DND-41 (cell line): ENCODE results near the gene MCF2L2.

Source experiments
- ATAC-seq: fragments of 200-7000 bp; cut with Tn5 transposase; 3 replicates; pipeline ENCODE4 v1.9.1; 2021; ENCODE audit warnings: low read depth; ENCODE audit not compliant: insufficient read depth
- DNase-seq: peaks from one replicate; pipeline ENCODE4 v3.0.0-alpha.2; 2020
- H2AFZ ChIP-seq: 2 replicates; pipeline ENCODE4 v1.6.0; 2012; ENCODE audit warnings: low read depth, low read length
- H3K27ac ChIP-seq: 2 replicates; pipeline ENCODE4 v1.5.1; 2012; ENCODE audit warnings: low read length, inconsistent platforms
- H3K27me3 ChIP-seq: fragments of 200-600 bp; sonication (generic); 2 replicates; pipeline ENCODE4 v1.6.0; 2012; ENCODE audit warnings: low read length, mild to moderate bottlenecking, inconsistent platforms; ENCODE audit not compliant: insufficient read depth, poor library complexity
- H3K36me3 ChIP-seq: 2 replicates; pipeline ENCODE4 v1.5.1; 2012; ENCODE audit warnings: low read length, inconsistent platforms; ENCODE audit not compliant: insufficient read depth
- H3K4me1 ChIP-seq: 2 replicates; pipeline ENCODE4 v1.5.1; 2012; ENCODE audit warnings: mild to moderate bottlenecking, low read length; ENCODE audit not compliant: insufficient read depth
- H3K4me2 ChIP-seq: 2 replicates; pipeline ENCODE4 v1.6.0; 2012; ENCODE audit warnings: mild to moderate bottlenecking, moderate library complexity, low read length, inconsistent platforms; ENCODE audit not compliant: insufficient read depth
- H3K4me3 ChIP-seq, 2 experiments: fragments of 200-600 bp in 1 of 2; shearing (Covaris generic) in 1 of 2; 2 replicates each; pipeline ENCODE4 v1.5.1; 2012 to 2016; ENCODE audit warnings: inconsistent platforms in 2 of 2, low read length in 2 of 2, mild to moderate bottlenecking in 2 of 2, low read depth in 1 of 2, moderate library complexity in 1 of 2
- H3K79me2 ChIP-seq: 2 replicates; pipeline ENCODE4 v1.6.0; 2012; ENCODE audit warnings: low read length, inconsistent platforms; ENCODE audit not compliant: insufficient read depth
- H3K9ac ChIP-seq: 2 replicates; pipeline ENCODE4 v1.6.0; 2012; ENCODE audit warnings: low read depth, mild to moderate bottlenecking, inconsistent platforms, low read length, moderate library complexity
- H3K9me3 ChIP-seq: 2 replicates; pipeline ENCODE4 v1.5.1; 2012; ENCODE audit warnings: low read length, moderate library complexity, mild to moderate bottlenecking, inconsistent platforms; ENCODE audit not compliant: insufficient read depth, severe bottlenecking
- H4K20me1 ChIP-seq: 2 replicates; pipeline ENCODE4 v1.6.0; 2012; ENCODE audit warnings: low read length; ENCODE audit not compliant: insufficient read depth
- EZH2 ChIP-seq: IDR thresholded peaks from 3 replicates; pipeline ENCODE4 v1.6.1; 2012; ENCODE audit warnings: borderline replicate concordance, low read depth, mild to moderate bottlenecking, moderate library complexity, low read length, inconsistent platforms; ENCODE audit not compliant: severe bottlenecking
- TF ChIP-seq, protein P1 (sequence below): IDR thresholded peaks from 2 replicates; pipeline ENCODE4 v1.5.1; 2012; ENCODE audit warnings: borderline replicate concordance, low read length, moderate library complexity, mild to moderate bottlenecking; ENCODE audit not compliant: poor library complexity, severe bottlenecking; ENCODE audit errors: extremely low read depth

Gene MCF2L2

DNA sequence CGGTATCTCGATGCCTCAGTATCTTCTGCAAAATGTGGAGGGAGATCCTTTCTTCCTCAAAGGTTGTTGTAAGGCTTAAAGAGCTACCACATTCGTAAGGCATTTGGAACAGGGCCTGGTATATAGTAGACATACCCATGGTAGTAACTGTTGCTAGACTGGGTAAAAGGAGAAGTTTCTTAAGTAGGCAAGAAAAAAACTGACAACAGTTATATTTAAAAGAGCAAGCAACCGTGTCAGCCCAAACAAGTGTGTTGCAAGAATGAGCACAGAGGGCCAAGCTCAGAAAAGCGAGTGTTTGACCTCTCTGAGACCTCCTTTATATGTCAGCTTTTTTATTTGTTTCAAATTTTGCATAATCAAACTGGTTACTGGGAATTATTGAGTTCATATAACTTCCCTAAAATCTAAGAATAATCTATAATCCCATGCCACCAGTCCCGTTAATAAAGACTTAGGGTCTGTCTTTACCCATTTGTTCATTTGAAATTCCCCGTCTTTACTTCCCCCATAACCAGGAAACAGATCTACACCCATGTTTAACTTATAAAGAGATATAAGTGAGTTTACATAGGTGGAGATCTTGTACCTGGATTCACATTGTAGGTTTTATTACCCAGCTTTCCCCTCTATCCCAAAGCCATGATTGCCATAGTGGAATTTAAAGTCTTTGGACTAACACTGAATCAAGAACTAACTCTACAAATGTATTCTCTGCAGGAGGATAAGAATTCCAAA, 168.1 kb downstream of the MCF2L2 start:
- ATAC-seq (no peak), DNase-seq (no peak)
- Histone ChIP-seq H3K27ac (no peak overlapping the region), H3K4me1 (no peaks in the 10 kb centered on the region), H3K9ac (no peak overlapping the region), H2AFZ (no peak overlapping the region), H3K9me3 (no peaks in the 10 kb centered on the region), H3K27me3 (peaks cover 15% of the 10 kb centered on the region), H3K36me3 (no peaks in the 10 kb centered on the region), H4K20me1 (no peaks in the 10 kb centered on the region), H3K4me2 (no peak overlapping the region), H3K4me3 (no peak overlapping the region), H3K79me2 (no peaks in the 10 kb centered on the region)
- TF ChIP-seq, protein P1, sequence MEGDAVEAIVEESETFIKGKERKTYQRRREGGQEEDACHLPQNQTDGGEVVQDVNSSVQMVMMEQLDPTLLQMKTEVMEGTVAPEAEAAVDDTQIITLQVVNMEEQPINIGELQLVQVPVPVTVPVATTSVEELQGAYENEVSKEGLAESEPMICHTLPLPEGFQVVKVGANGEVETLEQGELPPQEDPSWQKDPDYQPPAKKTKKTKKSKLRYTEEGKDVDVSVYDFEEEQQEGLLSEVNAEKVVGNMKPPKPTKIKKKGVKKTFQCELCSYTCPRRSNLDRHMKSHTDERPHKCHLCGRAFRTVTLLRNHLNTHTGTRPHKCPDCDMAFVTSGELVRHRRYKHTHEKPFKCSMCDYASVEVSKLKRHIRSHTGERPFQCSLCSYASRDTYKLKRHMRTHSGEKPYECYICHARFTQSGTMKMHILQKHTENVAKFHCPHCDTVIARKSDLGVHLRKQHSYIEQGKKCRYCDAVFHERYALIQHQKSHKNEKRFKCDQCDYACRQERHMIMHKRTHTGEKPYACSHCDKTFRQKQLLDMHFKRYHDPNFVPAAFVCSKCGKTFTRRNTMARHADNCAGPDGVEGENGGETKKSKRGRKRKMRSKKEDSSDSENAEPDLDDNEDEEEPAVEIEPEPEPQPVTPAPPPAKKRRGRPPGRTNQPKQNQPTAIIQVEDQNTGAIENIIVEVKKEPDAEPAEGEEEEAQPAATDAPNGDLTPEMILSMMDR, result no peak
- no peak for TF ChIP-seq EZH2

- ATAC-seq, result no peak
- Histone ChIP-seq H4K20me1 (no peaks in the 10 kb centered on the region), H3K9ac (no peak overlapping the region), H3K27ac (no peak overlapping the region), H3K27me3 (peaks cover 15% of the 10 kb centered on the region), H3K9me3 (no peaks in the 10 kb centered on the region), H2AFZ (no peak overlapping the region), H3K4me1 (no peaks in the 10 kb centered on the region), H3K4me2 (no peak overlapping the region), H3K4me3 (no peak overlapping the region), H3K36me3 (no peaks in the 10 kb centered on the region), H3K79me2 (no peaks in the 10 kb centered on the region)
- TF ChIP-seq EZH2, result no peak
- TF ChIP-seq, protein P1, result no peak
- DNase-seq, result no peak
These were observed 168.8 kb downstream of the MCF2L2 start for GRCh38 chr3:183259621-183260020.

- H4K20me1 ChIP-seq, result no peaks in the 10 kb centered on the region
- H3K4me1 ChIP-seq, result no peaks in the 10 kb centered on the region
- no peak for DNase-seq
- H3K9ac ChIP-seq, result no peak overlapping the region
- H3K4me3 ChIP-seq, result no peak overlapping the region
- H2AFZ ChIP-seq, result no peak overlapping the region
- no peak overlapping the region for H3K27ac ChIP-seq
- no peaks in the 10 kb centered on the region for H3K79me2 ChIP-seq
- ATAC-seq, result no peak
- peaks cover 15% of the 10 kb centered on the region for H3K27me3 ChIP-seq
- TF ChIP-seq, protein P1, result no peak
- TF ChIP-seq EZH2, result no peak
- no peaks in the 10 kb centered on the region for H3K9me3 ChIP-seq
- no peaks in the 10 kb centered on the region for H3K36me3 ChIP-seq
- no peak overlapping the region for H3K4me2 ChIP-seq
These were observed 169.3 kb downstream of the MCF2L2 start for GRCh38 chr3:183259087-183259486.

GRCh38 chr3:183255348-183255730, 173.1 kb downstream of the MCF2L2 start:
- ATAC-seq (no peak), DNase-seq (no peak)
- no peak overlapping the region for H3K27ac ChIP-seq
- no peak overlapping the region for H2AFZ ChIP-seq
- no peak for TF ChIP-seq EZH2
- TF ChIP-seq, protein P1, result no peak
- no peaks in the 10 kb centered on the region for H3K79me2 ChIP-seq
- H3K4me1 ChIP-seq, result no peaks in the 10 kb centered on the region
- no peak overlapping the region for H3K9ac ChIP-seq
- H3K36me3 ChIP-seq, result no peaks in the 10 kb centered on the region
- peaks cover 6% of the 10 kb centered on the region for H3K27me3 ChIP-seq
- H3K4me2 ChIP-seq, result no peak overlapping the region
- H3K4me3 ChIP-seq, result no peak overlapping the region
- H3K9me3 ChIP-seq, result no peaks in the 10 kb centered on the region
- H4K20me1 ChIP-seq, result no peaks in the 10 kb centered on the region
